ENCODE data around the gene TACC3.
A peak's percentile ranks its signal among the peaks of the same experiment; 100 is the strongest.

Gene TACC3

DNA sequence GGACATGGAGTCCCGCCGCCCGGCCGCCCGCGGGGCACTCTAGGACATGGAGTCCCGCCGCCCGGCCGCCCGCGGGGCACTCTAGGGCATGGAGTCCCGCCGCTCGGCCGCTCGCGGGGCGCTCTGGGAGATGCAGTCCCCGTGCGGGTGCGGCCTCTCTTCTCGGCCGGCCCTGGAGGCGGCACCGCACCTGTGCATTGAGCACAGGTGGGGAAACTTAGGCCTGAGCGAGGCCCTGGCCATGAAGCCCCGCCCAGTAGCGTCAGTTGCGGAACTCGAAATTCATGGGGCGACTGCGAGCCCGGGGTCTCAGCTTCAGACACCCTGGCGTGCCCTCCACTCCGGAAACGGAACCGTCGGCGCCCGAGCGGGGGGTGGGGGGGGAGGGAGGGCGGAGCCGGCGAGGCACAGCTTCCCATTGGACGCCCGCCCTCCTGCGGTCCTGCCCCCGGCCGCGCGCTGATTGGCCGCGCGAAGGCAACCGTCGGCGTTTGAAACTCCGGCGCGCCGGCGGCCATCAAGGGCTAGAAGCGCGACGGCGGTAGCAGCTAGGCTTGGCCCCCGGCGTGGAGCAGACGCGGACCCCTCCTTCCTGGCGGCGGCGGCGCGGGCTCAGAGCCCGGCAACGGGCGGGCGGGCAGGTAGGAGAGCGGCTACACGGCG lies at the start of gene TACC3, which contains the start of gene TMEM129:
Gene TACC3 (plus strand): TSS at position 519 of the 663 bp plus-strand sequence. CDS start 1,901 bp downstream, outside the sequence.
Gene TMEM129 (minus strand): TSS at position 321 of the 663 bp plus-strand sequence. CDS start 486 bp downstream, outside the sequence.
- peak; percentile 57 for DNase-seq (ENCODE audit: low read depth)
- TF ChIP-seq, protein P1, sequence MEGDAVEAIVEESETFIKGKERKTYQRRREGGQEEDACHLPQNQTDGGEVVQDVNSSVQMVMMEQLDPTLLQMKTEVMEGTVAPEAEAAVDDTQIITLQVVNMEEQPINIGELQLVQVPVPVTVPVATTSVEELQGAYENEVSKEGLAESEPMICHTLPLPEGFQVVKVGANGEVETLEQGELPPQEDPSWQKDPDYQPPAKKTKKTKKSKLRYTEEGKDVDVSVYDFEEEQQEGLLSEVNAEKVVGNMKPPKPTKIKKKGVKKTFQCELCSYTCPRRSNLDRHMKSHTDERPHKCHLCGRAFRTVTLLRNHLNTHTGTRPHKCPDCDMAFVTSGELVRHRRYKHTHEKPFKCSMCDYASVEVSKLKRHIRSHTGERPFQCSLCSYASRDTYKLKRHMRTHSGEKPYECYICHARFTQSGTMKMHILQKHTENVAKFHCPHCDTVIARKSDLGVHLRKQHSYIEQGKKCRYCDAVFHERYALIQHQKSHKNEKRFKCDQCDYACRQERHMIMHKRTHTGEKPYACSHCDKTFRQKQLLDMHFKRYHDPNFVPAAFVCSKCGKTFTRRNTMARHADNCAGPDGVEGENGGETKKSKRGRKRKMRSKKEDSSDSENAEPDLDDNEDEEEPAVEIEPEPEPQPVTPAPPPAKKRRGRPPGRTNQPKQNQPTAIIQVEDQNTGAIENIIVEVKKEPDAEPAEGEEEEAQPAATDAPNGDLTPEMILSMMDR (IDR thresholded peaks at IDR 0.05; ENCODE audit: control insufficient read depth, insufficient read depth, low read depth, low read length, missing control alignments): no peak
- peak within 1 kb of the TSS; percentile 60 for H3K4me3 ChIP-seq (ENCODE audit: control insufficient read depth, low read depth, low read length)

DNA sequence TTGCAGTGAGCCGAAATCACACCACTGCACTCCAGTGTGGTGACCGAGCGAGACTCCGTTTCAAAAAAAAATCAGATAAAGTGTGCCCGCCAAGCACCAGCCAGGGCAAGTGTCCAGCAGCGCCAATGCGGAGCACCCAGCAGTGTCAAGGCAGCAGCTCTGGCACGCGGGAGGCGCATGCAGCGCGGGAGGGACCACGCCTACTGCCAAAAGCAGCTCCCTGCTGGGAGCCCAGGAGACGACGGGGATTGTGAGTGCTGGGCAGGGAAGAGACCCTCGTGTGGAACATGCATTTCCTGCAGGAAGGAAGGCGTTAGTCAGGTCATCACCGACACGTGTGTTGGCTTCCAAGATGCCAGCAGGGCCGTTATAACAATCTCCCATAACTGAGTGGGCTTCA lies 47.6 kb upstream of the TACC3 start:
- H3K4me3 ChIP-seq (ENCODE audit: control insufficient read depth, low read depth, low read length): no peak overlapping the region
- TF ChIP-seq, protein P1 (IDR thresholded peaks at IDR 0.05; ENCODE audit: control insufficient read depth, insufficient read depth, low read depth, low read length, missing control alignments): no peak
- no peak for DNase-seq (ENCODE audit: low read depth)

DNA sequence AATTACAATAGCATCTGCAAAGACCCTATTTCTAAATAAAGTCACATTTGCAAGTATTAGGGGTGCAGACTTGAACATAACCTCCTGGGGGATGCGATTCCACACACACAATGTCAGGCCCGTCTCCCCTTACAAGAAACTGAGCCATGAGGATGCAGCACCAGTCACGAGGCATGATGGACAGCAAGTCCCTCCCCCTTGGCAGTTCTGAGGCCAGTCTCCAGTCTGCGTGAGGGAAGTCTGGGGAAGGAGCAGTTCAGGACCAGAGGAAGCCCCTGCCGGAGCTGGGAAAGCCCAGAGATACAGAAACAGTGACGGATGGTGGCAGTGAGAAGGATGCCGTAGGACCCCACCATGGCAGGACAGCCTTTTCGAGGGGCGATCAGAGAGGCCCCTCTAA lies 46.6 kb upstream of the TACC3 start:
- no peak for DNase-seq (ENCODE audit: low read depth)
- no peak overlapping the region for H3K4me3 ChIP-seq (ENCODE audit: control insufficient read depth, low read depth, low read length)
- TF ChIP-seq, protein P1 (IDR thresholded peaks at IDR 0.05; ENCODE audit: control insufficient read depth, insufficient read depth, low read depth, low read length, missing control alignments): no peak

DNA sequence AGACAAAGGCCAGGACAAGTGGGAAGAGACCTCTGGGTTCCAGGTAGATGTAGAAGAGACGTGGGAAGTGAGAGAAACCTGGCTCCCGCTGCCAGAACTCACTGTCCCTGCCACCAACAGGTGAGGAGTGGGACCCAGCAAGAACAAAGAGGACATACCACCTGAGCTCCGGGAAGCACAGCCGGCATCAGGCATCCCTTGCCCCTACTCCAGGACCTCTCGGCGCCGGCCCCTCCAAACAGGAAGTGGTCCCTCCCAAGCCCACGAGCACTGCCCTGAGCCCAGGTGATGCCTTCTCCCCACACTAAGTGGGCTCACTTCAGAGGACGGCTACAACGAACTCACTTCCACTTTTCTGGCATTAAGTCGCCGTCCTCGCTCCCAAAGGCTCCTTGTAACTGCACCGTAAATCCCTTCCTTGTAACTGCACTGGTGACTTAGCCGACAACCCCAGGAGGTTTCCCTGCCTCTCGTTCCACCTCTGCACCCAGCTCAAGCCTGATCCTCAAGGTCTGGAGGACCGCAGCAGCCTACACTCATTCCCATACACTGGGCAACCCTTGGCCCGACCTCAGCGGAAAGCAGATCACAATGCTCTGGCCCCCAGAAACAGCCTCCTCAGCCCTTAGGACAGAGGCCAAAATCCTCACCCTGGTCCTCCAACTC lies 46.1 kb upstream of the TACC3 start:
- TF ChIP-seq, protein P1 (IDR thresholded peaks at IDR 0.05; ENCODE audit: control insufficient read depth, insufficient read depth, low read depth, low read length, missing control alignments): no peak
- no peak for DNase-seq (ENCODE audit: low read depth)
- H3K4me3 ChIP-seq (ENCODE audit: control insufficient read depth, low read depth, low read length): no peak overlapping the region

DNA sequence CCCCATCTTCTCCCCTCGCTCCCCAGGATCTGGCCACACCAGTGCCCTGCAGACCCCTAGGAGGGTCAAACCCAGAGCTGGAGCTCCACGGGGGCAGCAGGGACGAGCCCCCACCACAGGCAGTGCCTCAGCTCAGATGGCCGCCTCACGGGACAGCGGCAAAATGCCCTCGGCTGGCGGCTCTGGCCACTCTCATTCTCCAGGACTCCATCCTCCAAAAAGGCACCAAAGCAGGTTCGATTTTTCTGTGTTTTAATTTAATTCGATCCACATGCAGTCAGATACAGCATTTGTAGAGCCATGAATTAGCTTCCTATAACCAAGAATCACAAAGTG lies 45.6 kb upstream of the TACC3 start:
- DNase-seq (ENCODE audit: low read depth): no peak
- TF ChIP-seq, protein P1 (IDR thresholded peaks at IDR 0.05; ENCODE audit: control insufficient read depth, insufficient read depth, low read depth, low read length, missing control alignments): no peak
- H3K4me3 ChIP-seq (ENCODE audit: control insufficient read depth, low read depth, low read length): no peak overlapping the region

DNA sequence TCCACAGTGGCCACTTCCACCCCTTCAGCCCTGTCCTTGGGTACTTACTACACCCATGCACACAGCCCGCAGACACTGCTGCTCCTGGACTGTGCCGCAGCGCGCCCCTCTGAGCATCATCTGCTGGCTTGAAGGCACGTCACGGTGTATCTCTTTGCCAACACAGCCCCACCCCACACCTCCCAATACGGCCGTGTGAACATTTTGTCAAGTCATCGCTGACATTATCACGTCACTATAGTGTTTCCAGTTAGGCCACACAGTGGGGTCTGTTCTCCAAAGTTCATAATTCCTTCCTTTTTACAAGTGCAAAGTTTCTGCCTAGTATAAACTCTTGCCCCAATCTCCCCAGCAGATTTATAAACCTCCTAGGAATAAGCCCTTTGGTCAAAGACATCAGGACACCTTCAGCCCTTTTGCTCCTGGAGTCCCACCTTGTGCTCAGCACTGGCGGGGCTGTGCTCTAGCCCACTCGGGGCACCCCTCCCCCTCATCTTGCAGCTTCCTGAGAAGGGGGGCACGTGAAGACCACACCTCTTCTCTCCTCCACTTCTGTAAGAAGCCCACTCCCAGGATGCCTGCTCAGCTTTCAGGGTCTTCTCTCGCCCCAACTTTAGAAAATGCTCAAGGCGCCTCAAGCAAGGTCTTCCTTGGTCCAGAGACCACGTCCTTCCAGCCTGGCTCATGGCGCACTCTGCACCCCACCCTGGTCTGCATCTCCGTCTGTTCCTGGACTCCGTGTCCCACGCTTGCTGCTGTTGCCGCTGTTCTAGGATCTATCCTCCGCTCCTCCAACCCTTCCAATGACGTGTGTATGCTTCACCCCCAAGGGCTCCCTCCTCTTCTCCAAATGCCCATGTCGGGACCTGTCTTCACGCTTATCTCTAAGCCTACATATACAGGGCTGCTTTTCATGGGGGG lies 44.5 kb upstream of the TACC3 start:
- no peak for DNase-seq (ENCODE audit: low read depth)
- H3K4me3 ChIP-seq (ENCODE audit: control insufficient read depth, low read depth, low read length): no peak overlapping the region
- TF ChIP-seq, protein P1 (IDR thresholded peaks at IDR 0.05; ENCODE audit: control insufficient read depth, insufficient read depth, low read depth, low read length, missing control alignments): no peak

All from AG09309 (cell line).